Islet precursor cell (in vitro differentiated cells): ENCODE data around the gene COPS6.
A peak's percentile ranks its signal among the peaks of the same experiment; 100 is the strongest.

ENCODE experiments used
- DNase-seq: peaks from one replicate; pipeline ENCODE4 v3.0.0-alpha.2; 2018

The COPS6 gene

GRCh38 chr7:100088621-100089457 is at the start of gene COPS6:
Gene COPS6, plus strand, starts transcription at chr7:100088969. Its CDS starts 22 bp downstream, at chr7:100088991.
- peak; percentile 81 for DNase-seq

- no peak for DNase-seq
Measured at GRCh38 chr7:100040575-100040974, 48.2 kb upstream of the COPS6 start.

GRCh38 chr7:100044718-100045117 is 44.1 kb upstream of the COPS6 start:
- DNase-seq: no peak

- no peak for DNase-seq
Measured at GRCh38 chr7:100048680-100049079, 40.1 kb upstream of the COPS6 start.

GRCh38 chr7:100049441-100050291 is 39.1 kb upstream of the COPS6 start, which contains the start of gene ZSCAN21:
Gene ZSCAN21, plus strand, starts transcription at chr7:100049774. Its CDS starts 7,233 bp downstream, at chr7:100057007.
- DNase-seq: peak; percentile 94

GRCh38 chr7:100051611-100052010 is 37.2 kb upstream of the COPS6 start:
- DNase-seq: no peak

GRCh38 chr7:100053215-100053614 is 35.6 kb upstream of the COPS6 start:
- peak; percentile 58 for DNase-seq

GRCh38 chr7:100057006-100057405 is 31.8 kb upstream of the COPS6 start:
- no peak for DNase-seq

DNA sequence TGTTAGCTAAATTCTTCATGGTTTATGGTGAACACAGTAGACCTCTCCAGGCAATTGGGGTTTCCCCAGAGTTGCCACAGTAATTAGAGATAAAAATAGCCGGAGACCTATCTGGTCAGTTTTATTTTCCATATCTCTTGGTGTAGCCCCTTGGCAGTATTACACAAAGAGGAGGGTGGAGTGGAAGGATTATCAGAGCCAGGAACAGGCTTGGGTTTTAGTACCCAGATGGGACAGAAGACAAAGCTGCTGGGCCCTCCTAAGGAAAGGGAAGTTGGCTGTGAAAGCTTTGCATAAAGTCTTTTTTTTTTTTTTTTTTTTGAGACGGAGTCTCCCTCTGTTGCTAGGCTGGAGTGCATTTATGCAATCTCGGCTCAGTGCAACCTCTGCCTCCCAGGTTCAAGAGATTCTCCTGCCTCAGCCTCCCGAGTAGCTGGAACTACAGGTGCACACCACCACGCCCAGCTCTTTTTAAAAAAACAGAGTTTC is 29.5 kb upstream of the COPS6 start:
- DNase-seq: no peak

GRCh38 chr7:100061518-100062193 is 27.1 kb upstream of the COPS6 start:
- DNase-seq: no peak

- DNase-seq: no peak
Measured at GRCh38 chr7:100063376-100063775, 25.4 kb upstream of the COPS6 start.

GRCh38 chr7:100064162-100064561 is 24.6 kb upstream of the COPS6 start:
- DNase-seq: no peak

- no peak for DNase-seq
Measured at GRCh38 chr7:100065452-100066186, 23.1 kb upstream of the COPS6 start.

DNA sequence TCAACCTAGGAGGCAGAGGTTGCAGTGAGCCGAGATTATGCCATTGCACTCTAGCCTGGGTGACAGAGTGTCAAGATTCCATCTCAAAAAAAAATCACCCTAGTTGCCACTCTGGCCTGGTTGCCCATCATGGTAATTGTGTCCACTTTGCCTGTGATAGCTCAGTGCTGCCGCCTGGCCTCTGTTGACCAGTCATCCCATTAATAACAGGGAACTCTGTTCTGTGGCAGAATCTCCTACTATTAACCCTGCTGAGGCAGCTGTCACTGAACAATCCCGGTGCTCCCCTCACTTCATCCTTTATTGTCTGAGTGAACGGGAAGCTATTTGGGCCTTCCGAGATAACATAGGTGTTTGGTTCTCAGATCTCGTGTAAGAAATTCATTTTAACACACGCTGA is 21.8 kb upstream of the COPS6 start:
- no peak for DNase-seq

GRCh38 chr7:100069991-100070390 is 18.8 kb upstream of the COPS6 start:
- DNase-seq: no peak

DNA sequence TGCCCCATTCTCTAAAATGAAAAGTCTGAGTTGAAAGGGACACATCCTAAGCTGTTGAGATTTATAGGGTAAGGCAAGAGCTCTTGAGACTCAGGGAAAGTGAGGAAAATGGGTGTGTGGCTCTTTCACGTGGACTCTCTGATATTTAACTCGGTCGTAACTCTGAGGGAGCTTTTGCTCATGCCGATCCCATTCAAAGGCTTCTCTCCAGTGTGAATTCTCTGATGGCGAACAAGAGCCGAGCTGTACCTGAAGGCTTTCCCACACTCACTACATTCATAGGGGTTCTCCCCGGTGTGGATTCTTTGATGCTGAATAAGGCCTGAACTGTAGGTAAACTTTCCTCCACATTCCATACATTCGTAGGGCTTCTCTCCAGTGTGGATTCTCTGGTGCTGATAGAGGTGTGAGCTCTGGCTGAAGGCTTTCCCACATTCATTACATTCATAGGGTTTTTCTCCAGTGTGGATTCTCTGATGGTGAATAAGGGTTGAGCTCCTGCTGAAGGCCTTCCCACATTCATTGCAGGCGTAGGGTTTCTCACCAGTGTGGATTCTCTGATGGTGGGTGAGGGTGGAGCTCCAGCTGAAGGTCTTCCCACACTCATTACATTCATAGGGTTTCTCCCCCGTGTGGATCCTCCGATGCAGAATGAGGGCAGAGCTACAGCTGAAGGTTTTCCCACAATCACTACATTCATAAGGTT is 17.6 kb upstream of the COPS6 start:
- DNase-seq: no peak

DNA sequence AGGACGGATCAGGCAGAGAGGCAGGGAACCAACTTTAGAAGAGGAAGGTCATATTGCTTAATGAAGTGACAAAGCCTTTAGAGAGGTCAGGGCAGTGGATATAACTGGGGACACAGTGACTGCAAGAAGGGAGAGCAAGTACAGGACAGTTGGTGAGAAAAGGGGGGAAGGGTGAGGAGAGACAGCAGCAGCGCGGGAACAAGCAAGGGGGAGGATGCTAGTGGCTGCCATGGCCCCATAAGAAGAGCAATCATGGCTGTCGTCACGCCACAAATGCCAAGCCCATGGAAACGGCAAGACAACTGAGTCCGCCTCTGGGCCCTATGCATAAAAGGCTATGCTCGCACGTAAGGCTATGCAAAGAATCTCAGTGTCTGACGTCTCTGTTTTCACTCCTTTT is 16.3 kb upstream of the COPS6 start:
- DNase-seq: no peak

DNA sequence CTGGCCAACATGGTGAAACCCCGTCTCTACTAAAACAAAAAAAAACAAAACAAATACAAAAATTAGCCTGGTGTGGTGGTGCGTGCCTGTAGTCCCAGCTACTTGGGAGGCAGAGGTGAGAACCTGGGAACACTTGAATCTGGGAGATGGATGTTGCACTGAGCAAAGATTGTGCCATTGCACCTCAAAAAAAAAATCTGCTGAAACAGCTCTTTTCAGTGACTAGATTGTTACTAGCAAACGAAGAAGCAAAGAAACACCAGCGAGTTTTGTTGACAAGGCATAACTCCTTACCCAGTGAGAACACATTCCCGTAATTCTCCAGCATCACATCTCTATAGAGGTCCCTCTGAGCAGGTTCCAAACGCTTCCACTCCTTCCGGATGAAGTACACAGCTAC is 13.9 kb upstream of the COPS6 start:
- DNase-seq: no peak

- DNase-seq: no peak
Measured at GRCh38 chr7:100075418-100075817, 13.4 kb upstream of the COPS6 start.

GRCh38 chr7:100077205-100077604 is 11.6 kb upstream of the COPS6 start:
- no peak for DNase-seq

- DNase-seq: peak; percentile 39
Measured at GRCh38 chr7:100079024-100079560, 9.7 kb upstream of the COPS6 start.
